Calu3 (cell line): ENCODE measurements around the gene FAM193A. TPM values are rescaled to one million over a fixed set of nuclear protein-coding genes. Genes with fewer than 3 reads are reported as not detected.

Experiments used
- BruUV-seq: library from RNA; stranded (reverse); fragments of 400-500 nt; replicated peaks from 2 replicates; lab custom pipeline; 2021; lab: Mats Ljungman, UMichigan
- CTCF ChIA-PET: fragments of 300-600 bp; sonication (Branson Sonifier 250); formaldehyde crosslinking; loops from one replicate; lab custom pipeline; 2022; ENCODE audit warnings: antibody characterized with exemption; lab: Charles Lee
- DNase-seq: peaks from one replicate; pipeline ENCODE4 v3.0.0; 2022
- H3K27ac Mint-ChIP-seq: one replicate; pipeline ENCODE4 v1.8.0; 2022; ENCODE audit warnings: mixed read lengths; ENCODE audit not compliant: unreplicated experiment
- H3K27me3 Mint-ChIP-seq: one replicate; pipeline ENCODE4 v1.8.0; 2022; ENCODE audit warnings: mixed read lengths; ENCODE audit not compliant: unreplicated experiment
- H3K36me3 Mint-ChIP-seq: one replicate; pipeline ENCODE4 v1.8.0; 2022; ENCODE audit warnings: mild to moderate bottlenecking, moderate library complexity, mixed read lengths; ENCODE audit not compliant: insufficient read depth, unreplicated experiment
- H3K4me1 Mint-ChIP-seq: one replicate; pipeline ENCODE4 v1.8.0; 2022; ENCODE audit warnings: mild to moderate bottlenecking, low read depth, mixed read lengths; ENCODE audit not compliant: unreplicated experiment
- H3K4me3 Mint-ChIP-seq: one replicate; pipeline ENCODE4 v1.8.0; 2022; ENCODE audit warnings: mild to moderate bottlenecking, low read depth, moderate library complexity, mixed read lengths; ENCODE audit not compliant: unreplicated experiment
- H3K9me3 Mint-ChIP-seq: one replicate; pipeline ENCODE4 v1.8.0; 2022; ENCODE audit warnings: low read depth, mixed read lengths; ENCODE audit not compliant: unreplicated experiment
- intact Hi-C: fragments of 100-400 bp; cut with micrococcal nuclease; formaldehyde crosslinking; loops from one replicate; pipeline ENCODE4 v1.10.0; 2022; ENCODE audit not compliant: unreplicated experiment
- total RNA-seq: library from RNA; stranded (reverse); gene quantifications from 2 replicates; pipeline ENCODE4 v1.2.3, GENCODE V29; 2022
- TF ChIP-seq, protein P1 (sequence below): fragments of 200-600 bp; IDR thresholded peaks from one replicate; pipeline ENCODE4 v1.8.0; 2022; ENCODE audit warnings: antibody characterized with exemption; ENCODE audit not compliant: unreplicated experiment

FAM193A gene
- total RNA-seq, 1 experiment from 2014 or later, result 20.0 TPM

DNA sequence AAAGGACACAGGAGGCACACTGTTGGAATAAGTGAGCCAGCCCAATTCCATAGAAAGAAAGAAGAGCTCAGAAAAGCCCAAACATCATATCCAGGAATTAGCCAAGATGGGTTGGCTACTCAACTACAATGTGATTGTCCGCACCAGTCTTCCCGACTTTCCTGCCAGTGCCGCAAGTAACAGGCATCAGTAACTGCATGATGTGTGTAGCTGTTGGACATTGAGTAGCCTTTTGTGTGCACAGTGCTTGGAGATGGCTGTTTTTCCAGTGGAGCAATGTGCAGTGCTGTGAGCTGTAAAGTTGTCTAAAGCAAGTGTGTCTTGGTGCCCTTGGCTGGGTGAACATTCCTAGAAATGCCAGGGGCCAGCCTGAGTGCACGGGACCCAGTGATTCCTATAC is 29.2 kb upstream of the FAM193A start:
- TF ChIP-seq, protein P1, sequence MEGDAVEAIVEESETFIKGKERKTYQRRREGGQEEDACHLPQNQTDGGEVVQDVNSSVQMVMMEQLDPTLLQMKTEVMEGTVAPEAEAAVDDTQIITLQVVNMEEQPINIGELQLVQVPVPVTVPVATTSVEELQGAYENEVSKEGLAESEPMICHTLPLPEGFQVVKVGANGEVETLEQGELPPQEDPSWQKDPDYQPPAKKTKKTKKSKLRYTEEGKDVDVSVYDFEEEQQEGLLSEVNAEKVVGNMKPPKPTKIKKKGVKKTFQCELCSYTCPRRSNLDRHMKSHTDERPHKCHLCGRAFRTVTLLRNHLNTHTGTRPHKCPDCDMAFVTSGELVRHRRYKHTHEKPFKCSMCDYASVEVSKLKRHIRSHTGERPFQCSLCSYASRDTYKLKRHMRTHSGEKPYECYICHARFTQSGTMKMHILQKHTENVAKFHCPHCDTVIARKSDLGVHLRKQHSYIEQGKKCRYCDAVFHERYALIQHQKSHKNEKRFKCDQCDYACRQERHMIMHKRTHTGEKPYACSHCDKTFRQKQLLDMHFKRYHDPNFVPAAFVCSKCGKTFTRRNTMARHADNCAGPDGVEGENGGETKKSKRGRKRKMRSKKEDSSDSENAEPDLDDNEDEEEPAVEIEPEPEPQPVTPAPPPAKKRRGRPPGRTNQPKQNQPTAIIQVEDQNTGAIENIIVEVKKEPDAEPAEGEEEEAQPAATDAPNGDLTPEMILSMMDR, result no peak
- no peak overlapping the region for H3K27ac Mint-ChIP-seq
- CTCF ChIA-PET, result no interaction called here
- no peaks in the 10 kb centered on the region for H3K27me3 Mint-ChIP-seq
- no peak for DNase-seq
- H3K4me1 Mint-ChIP-seq, result no peaks in the 10 kb centered on the region
- intact Hi-C loops, result no loop called here
- no peak overlapping the region for H3K4me3 Mint-ChIP-seq
- no TSS peak for BruUV-seq
- no peaks in the 10 kb centered on the region for H3K9me3 Mint-ChIP-seq
- peaks cover 27% of the 10 kb centered on the region for H3K36me3 Mint-ChIP-seq

GRCh38 chr4:2507855-2508254 is 28.6 kb upstream of the FAM193A start:
- TF ChIP-seq, protein P1, result no peak
- Mint-ChIP-seq H3K4me3 (no peak overlapping the region), H3K4me1 (no peaks in the 10 kb centered on the region), H3K9me3 (no peaks in the 10 kb centered on the region), H3K27ac (no peak overlapping the region), H3K27me3 (no peaks in the 10 kb centered on the region), H3K36me3 (peaks cover 28% of the 10 kb centered on the region)
- DNase-seq, result no peak
- no TSS peak for BruUV-seq
- intact Hi-C loops, result no loop called here
- CTCF ChIA-PET, result no interaction called here

- no peaks in the 10 kb centered on the region for H3K9me3 Mint-ChIP-seq
- TF ChIP-seq, protein P1, result no peak
- H3K4me1 Mint-ChIP-seq, result no peaks in the 10 kb centered on the region
- no peak overlapping the region for H3K4me3 Mint-ChIP-seq
- H3K27ac Mint-ChIP-seq, result no peak overlapping the region
- intact Hi-C loops, result no loop called here
- no peak for DNase-seq
- H3K36me3 Mint-ChIP-seq, result peaks cover 34% of the 10 kb centered on the region
- CTCF ChIA-PET, result no interaction called here
- BruUV-seq, result no TSS peak
- no peaks in the 10 kb centered on the region for H3K27me3 Mint-ChIP-seq
Measured at GRCh38 chr4:2510351-2511259, 25.8 kb upstream of the FAM193A start.

GRCh38 chr4:2511645-2512131 is 24.8 kb upstream of the FAM193A start:
- no peaks in the 10 kb centered on the region for H3K4me1 Mint-ChIP-seq
- intact Hi-C loops, result no loop called here
- no TSS peak for BruUV-seq
- TF ChIP-seq, protein P1, result no peak
- H3K9me3 Mint-ChIP-seq, result no peaks in the 10 kb centered on the region
- H3K4me3 Mint-ChIP-seq, result no peak overlapping the region
- H3K36me3 Mint-ChIP-seq, result peaks cover 28% of the 10 kb centered on the region
- CTCF ChIA-PET, result no interaction called here
- DNase-seq, result no peak
- peak overlapping the region; percentile 37 for H3K27ac Mint-ChIP-seq
- H3K27me3 Mint-ChIP-seq, result no peaks in the 10 kb centered on the region
